ENCODE results near the gene ARHGAP26.

Gene ARHGAP26

DNA sequence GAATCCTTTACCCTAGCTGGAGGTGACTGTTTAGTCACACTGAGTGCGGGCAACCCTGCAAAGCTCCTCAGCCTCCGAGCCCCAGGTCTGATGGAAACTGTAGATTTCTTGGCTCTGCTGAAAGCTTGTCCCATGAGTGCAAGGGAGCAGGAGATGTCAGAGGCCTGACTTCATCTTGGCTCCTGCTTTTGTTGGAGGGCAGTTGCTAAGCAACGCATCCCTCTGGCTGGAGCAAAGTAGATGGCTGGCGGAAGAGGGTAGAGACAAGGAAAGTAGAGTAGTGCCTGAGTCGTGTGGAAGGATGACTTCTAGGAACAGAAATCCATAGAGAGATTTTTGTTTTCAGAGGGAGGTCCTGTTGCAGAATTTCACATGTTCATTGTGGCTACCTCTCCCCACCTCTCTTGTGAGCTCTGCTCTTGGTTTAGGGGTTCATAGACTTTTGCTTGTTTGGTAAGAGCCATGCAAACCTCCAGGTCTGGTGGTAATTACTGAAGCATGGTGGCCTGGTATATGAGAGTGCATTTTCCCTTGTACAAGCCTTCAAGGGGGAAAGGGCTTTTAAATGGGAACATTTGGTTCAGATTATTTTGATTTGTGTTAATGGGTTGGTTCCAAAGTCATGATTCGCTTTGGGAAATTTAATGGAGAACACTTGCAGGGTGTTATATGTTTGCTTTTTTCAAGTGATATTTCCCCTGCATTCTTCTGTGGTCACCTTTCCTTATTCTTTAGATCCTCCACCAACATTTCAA, 71.5 kb downstream of the ARHGAP26 start:
- H3K4me3 ChIP-seq (ENCODE audit: low read depth, low read length) = no peak overlapping the region
- TF ChIP-seq, protein P1, sequence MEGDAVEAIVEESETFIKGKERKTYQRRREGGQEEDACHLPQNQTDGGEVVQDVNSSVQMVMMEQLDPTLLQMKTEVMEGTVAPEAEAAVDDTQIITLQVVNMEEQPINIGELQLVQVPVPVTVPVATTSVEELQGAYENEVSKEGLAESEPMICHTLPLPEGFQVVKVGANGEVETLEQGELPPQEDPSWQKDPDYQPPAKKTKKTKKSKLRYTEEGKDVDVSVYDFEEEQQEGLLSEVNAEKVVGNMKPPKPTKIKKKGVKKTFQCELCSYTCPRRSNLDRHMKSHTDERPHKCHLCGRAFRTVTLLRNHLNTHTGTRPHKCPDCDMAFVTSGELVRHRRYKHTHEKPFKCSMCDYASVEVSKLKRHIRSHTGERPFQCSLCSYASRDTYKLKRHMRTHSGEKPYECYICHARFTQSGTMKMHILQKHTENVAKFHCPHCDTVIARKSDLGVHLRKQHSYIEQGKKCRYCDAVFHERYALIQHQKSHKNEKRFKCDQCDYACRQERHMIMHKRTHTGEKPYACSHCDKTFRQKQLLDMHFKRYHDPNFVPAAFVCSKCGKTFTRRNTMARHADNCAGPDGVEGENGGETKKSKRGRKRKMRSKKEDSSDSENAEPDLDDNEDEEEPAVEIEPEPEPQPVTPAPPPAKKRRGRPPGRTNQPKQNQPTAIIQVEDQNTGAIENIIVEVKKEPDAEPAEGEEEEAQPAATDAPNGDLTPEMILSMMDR (IDR thresholded peaks at IDR 0.05; ENCODE audit: low read depth, low read length, missing control alignments) = no peak
- DNase-seq (ENCODE audit: low read depth) = no peak

DNA sequence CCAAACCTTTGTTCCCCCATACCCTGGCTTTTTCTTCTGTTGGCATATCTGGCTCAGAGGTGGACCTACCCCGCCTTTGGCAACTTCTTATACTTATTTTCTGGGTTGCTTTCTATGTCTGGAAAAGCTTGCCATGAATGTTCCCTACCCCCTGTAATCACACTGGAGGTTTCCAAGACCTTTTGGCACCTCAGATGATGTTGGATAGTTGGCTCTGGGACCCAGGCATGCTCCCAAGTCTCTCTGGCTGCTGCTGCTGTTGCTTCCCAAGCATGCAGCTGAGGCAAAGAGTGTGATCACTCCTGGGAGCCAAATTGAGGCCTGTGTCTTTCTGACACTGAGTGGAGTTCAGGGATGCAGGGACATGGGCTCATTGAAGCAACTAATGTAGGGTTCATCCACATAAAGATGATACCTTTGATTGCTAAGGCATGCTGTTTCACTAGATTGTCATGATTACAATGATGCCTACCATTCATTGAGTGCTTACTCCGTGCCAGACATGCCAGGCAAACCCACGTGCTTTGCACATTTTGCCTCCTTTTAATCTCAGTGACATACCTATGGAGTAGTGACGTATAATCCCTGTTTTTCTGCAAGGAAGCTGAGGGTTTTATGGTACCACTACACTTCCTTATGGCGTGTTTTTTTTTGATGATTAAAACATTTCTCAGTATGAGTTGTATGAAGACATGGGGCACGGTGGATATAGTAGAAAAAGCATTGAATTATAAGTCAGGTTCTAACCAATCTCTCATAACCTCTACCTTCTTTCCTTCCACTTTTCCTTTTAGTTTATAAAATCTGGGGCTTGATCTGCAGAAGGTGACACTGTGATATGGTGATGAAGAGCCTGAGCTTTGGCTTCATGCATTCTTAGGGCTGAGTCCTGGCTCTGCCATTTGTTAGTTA, 73.1 kb downstream of the ARHGAP26 start:
- DNase-seq (ENCODE audit: low read depth) = no peak
- no peak overlapping the region for H3K4me3 ChIP-seq (ENCODE audit: low read depth, low read length)
- TF ChIP-seq, protein P1 (IDR thresholded peaks at IDR 0.05; ENCODE audit: low read depth, low read length, missing control alignments) = no peak

DNA sequence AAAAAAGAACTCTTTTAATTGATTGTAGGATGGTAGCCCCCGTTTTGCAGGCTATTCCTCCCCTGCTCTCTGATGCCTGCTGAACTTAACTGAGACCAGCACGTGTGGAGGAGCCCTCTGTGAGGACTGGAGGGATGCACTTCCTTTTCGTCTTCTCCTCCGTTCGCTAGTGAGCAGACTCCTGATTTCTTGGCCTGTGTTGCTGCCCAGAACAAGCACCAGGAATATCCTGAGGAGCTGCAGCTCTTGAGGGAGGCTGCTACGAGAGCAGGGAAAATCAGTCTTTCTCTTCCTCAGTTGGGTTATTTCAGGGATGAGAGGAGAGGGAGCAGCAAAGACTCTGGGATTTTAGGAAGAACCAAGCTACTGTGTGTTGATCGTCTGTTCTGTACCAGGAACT, 74.7 kb downstream of the ARHGAP26 start:
- no peak overlapping the region for H3K4me3 ChIP-seq (ENCODE audit: low read depth, low read length)
- no peak for DNase-seq (ENCODE audit: low read depth)
- TF ChIP-seq, protein P1 (IDR thresholded peaks at IDR 0.05; ENCODE audit: low read depth, low read length, missing control alignments) = no peak

DNA sequence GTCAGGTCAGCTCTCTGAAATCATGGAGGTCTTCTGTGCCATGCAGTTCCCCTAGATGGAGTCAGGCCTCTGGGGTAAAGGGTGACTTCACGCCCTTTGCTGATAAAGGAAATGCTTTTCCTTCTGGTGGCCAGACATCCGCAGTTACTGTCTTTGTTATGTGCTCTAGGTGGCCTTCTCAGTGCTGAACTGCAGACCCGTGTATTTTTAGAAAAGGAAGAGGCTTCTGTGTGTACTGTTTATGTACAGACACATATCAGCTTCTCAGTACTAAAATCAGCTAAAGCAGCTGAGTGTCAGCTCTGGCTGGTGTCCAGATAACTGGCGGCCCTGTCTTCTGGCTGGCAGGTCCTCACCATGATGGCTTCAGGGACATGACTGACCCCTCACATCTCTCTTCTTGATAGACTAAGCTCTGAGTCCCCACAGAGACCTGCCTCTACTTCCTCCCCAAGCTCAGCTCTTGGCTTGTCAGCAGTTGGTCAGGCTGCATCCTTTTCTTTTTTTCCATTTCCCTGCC, 75.3 kb downstream of the ARHGAP26 start:
- TF ChIP-seq, protein P1 (IDR thresholded peaks at IDR 0.05; ENCODE audit: low read depth, low read length, missing control alignments) = no peak
- no peak for DNase-seq (ENCODE audit: low read depth)
- H3K4me3 ChIP-seq (ENCODE audit: low read depth, low read length) = no peak overlapping the region

GRCh38 chr5:142845954-142846398, 75.8 kb downstream of the ARHGAP26 start:
- H3K4me3 ChIP-seq (ENCODE audit: low read depth, low read length) = no peak overlapping the region
- DNase-seq (ENCODE audit: low read depth) = no peak
- TF ChIP-seq, protein P1 (IDR thresholded peaks at IDR 0.05; ENCODE audit: low read depth, low read length, missing control alignments) = no peak

GRCh38 chr5:142846406-142846805, 76.2 kb downstream of the ARHGAP26 start:
- TF ChIP-seq, protein P1 (IDR thresholded peaks at IDR 0.05; ENCODE audit: low read depth, low read length, missing control alignments) = no peak
- no peak for DNase-seq (ENCODE audit: low read depth)
- H3K4me3 ChIP-seq (ENCODE audit: low read depth, low read length) = no peak overlapping the region
